ENCODE data around the gene PCCA.

PCCA gene

GRCh38 chr13:100434010-100434763 is 345.3 kb downstream of the PCCA start:
- no peak for DNase-seq

GRCh38 chr13:100436099-100436498 is 347.2 kb downstream of the PCCA start:
- no peak for DNase-seq

- DNase-seq: no peak
Observed at GRCh38 chr13:100438059-100438788, 349.3 kb downstream of the PCCA start.

GRCh38 chr13:100439247-100439970 is 350.5 kb downstream of the PCCA start:
- DNase-seq: no peak

GRCh38 chr13:100440751-100441425 is 352.0 kb downstream of the PCCA start:
- DNase-seq: no peak

- DNase-seq: no peak
Observed at GRCh38 chr13:100442095-100442832, 353.4 kb downstream of the PCCA start.

GRCh38 chr13:100443278-100443997 is 354.5 kb downstream of the PCCA start:
- DNase-seq: no peak

GRCh38 chr13:100443998-100444328 is 355.1 kb downstream of the PCCA start:
- DNase-seq: no peak

- no peak for DNase-seq
Observed at GRCh38 chr13:100447831-100448230, 358.9 kb downstream of the PCCA start.

- no peak for DNase-seq
Observed at GRCh38 chr13:100451923-100452322, 363.0 kb downstream of the PCCA start.

GRCh38 chr13:100454876-100455275 is 366.0 kb downstream of the PCCA start:
- peak in 1 of 2 experiments; percentile 12 for DNase-seq

- DNase-seq: no peak
Observed at GRCh38 chr13:100458673-100459072, 369.8 kb downstream of the PCCA start.

GRCh38 chr13:100459747-100460146 is 370.9 kb downstream of the PCCA start:
- no peak for DNase-seq

GRCh38 chr13:100460266-100460665 is 371.4 kb downstream of the PCCA start:
- DNase-seq: no peak

- no peak for DNase-seq
Observed at GRCh38 chr13:100460791-100461190, 371.9 kb downstream of the PCCA start.

GRCh38 chr13:100461309-100462030 is 372.6 kb downstream of the PCCA start:
- DNase-seq: no peak

GRCh38 chr13:100464006-100464405 is 375.1 kb downstream of the PCCA start:
- DNase-seq: no peak

- no peak for DNase-seq
Observed at GRCh38 chr13:100465558-100465957, 376.7 kb downstream of the PCCA start.

GRCh38 chr13:100470866-100471505 is 382.1 kb downstream of the PCCA start:
- no peak for DNase-seq

- DNase-seq: no peak
Observed at GRCh38 chr13:100473087-100473486, 384.2 kb downstream of the PCCA start.
